Measurements from ENCODE around the gene TMPRSS4.

DNA sequence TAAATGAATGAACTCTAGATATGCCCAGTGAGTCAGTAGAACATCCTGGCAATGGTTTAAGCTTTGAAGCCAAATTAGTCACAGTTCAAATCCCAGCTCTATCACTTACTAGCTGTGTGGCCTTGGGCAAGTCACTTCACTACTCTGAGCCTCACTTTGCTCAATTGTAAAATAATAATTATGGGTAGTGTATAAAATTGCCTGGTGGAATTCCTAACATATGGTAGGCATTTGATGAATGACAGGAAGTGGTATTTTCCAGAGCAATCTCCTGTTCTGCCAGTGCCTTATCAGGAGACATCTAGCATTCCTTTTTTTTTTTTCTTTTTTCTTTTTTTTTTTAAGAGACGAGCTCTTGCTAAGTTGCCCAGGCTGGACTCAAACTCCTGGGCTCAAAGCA lies 62.7 kb downstream of the TMPRSS4 start:
- TF ChIP-seq CTCF (IDR thresholded peaks at IDR 0.05) (no peak), SP1 (CRISPR knock-in tag; conservative IDR thresholded peaks at IDR 0.05) (no peak), IRF2 (CRISPR knock-in tag; IDR thresholded peaks at IDR 0.05; ENCODE audit: borderline replicate concordance, low read depth) (no peak)

All from WTC11 (cell line).